ENCODE data around the gene FAM168A. TPM values are rescaled to one million over a fixed set of nuclear protein-coding genes. Genes with fewer than 3 reads are reported as not detected.

The FAM168A gene
- polyA plus RNA-seq, 3 donors = 6.8 to 11.1 (median 10.0) TPM

GRCh38 chr11:73356979-73357860, 240.7 kb downstream of the FAM168A start:
- no peak overlapping the region for H3K27ac ChIP-seq (ENCODE audit: low read depth, low read length)
- WGBS, 3 donors = 91 to 95% (median 94%) methylated on average over 22 of the region's 22 CpGs

- WGBS, 3 donors = 92 to 93% (median 92%) methylated on average over 4 of the region's 4 CpGs
- H3K27ac ChIP-seq (ENCODE audit: low read depth, low read length) = no peak overlapping the region
These were observed 242.8 kb downstream of the FAM168A start for GRCh38 chr11:73355109-73355508.

- 86 to 88% (median 88%) methylated on average over 4 of the region's 4 CpGs for WGBS, 3 donors
These were observed 244.5 kb downstream of the FAM168A start for GRCh38 chr11:73353422-73353821.

DNA sequence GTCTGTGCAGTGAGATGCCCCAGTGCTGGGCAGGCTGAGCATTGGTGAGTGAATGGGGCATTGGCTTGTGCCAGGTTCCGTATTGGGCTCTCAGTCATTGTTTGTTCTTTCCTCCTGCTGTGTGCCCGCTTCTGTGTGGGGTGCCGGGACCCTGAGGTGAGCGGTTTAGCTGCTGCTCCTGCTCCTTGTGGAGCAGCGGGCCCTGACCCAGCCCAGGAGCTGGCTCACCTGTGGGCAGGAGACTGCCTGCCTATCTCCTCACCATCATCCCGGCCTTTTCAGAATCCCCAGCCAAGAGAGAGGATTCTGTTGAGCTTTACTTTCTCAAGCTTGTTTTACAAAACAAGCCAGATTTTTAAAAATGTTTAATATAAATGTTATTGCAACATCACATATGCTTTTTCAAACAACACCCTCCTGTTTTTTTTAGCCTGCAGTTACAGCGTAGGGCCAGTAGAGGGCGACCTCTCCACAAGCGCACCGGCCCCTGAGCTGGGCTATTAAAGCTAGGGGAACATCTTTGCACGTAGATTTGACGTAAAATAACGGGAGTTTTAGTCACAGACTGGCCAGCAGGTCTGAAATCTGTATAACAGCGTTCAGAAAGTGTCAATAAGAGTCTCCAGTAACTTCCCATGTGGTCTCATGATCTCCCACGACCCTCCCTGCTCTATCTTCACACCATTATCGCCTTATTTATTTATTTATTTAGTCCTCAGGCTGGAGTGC, 246.8 kb downstream of the FAM168A start:
- 24 to 32% (median 28%) methylated on average over 16 of the region's 16 CpGs for WGBS, 3 donors
- no peak overlapping the region for H3K27ac ChIP-seq (ENCODE audit: low read depth, low read length)

More at GRCh38 chr11:73353422-73353821, 244.5 kb downstream of the FAM168A start:
- no peak overlapping the region for H3K27ac ChIP-seq (ENCODE audit: low read depth, low read length)

Other genes with a start within 250 kb of the FAM168A start
- gene RELT, start 221.7 kb downstream of the FAM168A start, polyA plus RNA-seq = 1 to 10 TPM in 2 of 3 donors, under 1 TPM in 1; 0.74 to 9.7 (median 2.1) TPM
- 1 to 10 TPM; 1.1 to 5.7 (median 2.5) TPM for gene PLEKHB1, start 48.5 kb upstream of the FAM168A start, polyA plus RNA-seq
- 10 to 100 TPM; 28.9 to 80.1 (median 48.1) TPM for gene RAB6A, start 163.0 kb upstream of the FAM168A start, polyA plus RNA-seq
- gene MRPL48, start 189.8 kb upstream of the FAM168A start, polyA plus RNA-seq = 10 to 100 TPM; 18.0 to 42.7 (median 22.1) TPM